HUES6 (cell line): Measurements from ENCODE around the gene TMEM263.
"Not testable (repeated sequence)": the region's sequence is repeated elsewhere in the genome, so short reads cannot be mapped to it uniquely, and the experiment has no call there.

Source experiments
- H3K27ac ChIP-seq: 2 replicates; pipeline ENCODE4 v1.7.0; 2013; ENCODE audit warnings: low read depth, mild to moderate bottlenecking, low read length, inconsistent platforms
- H3K27me3 ChIP-seq: 2 replicates; pipeline ENCODE4 v1.6.1; 2013; ENCODE audit warnings: low read length; ENCODE audit not compliant: control insufficient read depth, insufficient read depth
- H3K36me3 ChIP-seq: 2 replicates; pipeline ENCODE4 v1.6.1; 2013; ENCODE audit warnings: low read length; ENCODE audit not compliant: control insufficient read depth, insufficient read depth
- H3K4me1 ChIP-seq: 2 replicates; pipeline ENCODE4 v1.6.1; 2013; ENCODE audit warnings: low read length; ENCODE audit not compliant: control insufficient read depth, insufficient read depth
- H3K4me3 ChIP-seq: 2 replicates; pipeline ENCODE4 v1.5.1; 2013; ENCODE audit warnings: low read depth, low read length
- H3K9ac ChIP-seq: one replicate; pipeline ENCODE4 v1.6.1; 2013; ENCODE audit warnings: mild to moderate bottlenecking, low read length
- H3K9me3 ChIP-seq: 2 replicates; pipeline ENCODE4 v1.6.1; 2013; ENCODE audit warnings: low read depth, low read length; ENCODE audit not compliant: control insufficient read depth, insufficient read depth

Gene TMEM263

GRCh38 chr12:106986625-106987389 is 31.1 kb downstream of the TMEM263 start, which contains the start of gene MTERF2:
Gene MTERF2, minus strand, starts transcription at chr12:106987146. Its CDS starts 8,432 bp downstream, at chr12:106978714.
- Histone ChIP-seq H3K4me1 (peaks cover 13% of the 10 kb centered on the region), H3K4me3 (peak within 1 kb of the TSS; percentile 91), H3K9ac (peak within 1 kb of the TSS; percentile 87), H3K27me3 (no peaks in the 10 kb centered on the region), H3K36me3 (peaks cover 16% of the 10 kb centered on the region), H3K27ac (no peak within 1 kb of the TSS; the same call in 1 of the 2 replicates), H3K9me3 (no peaks in the 10 kb centered on the region)

DNA sequence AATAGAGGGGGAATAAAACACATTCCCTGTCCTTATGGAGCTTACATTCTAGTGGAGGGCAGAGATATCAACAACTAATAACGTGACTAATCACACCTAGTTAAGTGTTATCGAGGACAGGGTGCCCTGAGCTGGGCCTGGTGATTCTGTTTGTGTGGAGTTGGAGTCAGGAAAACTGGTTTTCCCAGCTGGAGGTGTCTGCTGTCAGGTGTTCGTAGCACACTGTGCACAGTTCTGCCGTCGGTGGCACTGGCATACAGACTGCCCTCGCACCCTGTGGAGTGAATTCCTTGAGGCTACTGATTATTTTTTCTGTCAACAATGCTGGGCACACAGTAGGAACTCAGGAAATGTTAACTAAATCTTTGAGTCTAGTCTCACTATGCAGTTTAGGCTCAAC is 32.1 kb downstream of the TMEM263 start:
- peaks cover 16% of the 10 kb centered on the region for H3K36me3 ChIP-seq
- H3K9me3 ChIP-seq, result no peaks in the 10 kb centered on the region
- H3K9ac ChIP-seq, result no peak overlapping the region
- no peaks in the 10 kb centered on the region for H3K27me3 ChIP-seq
- H3K4me3 ChIP-seq, result peak overlapping the region; percentile 91; the same call in 1 of the 2 replicates
- no peak overlapping the region for H3K27ac ChIP-seq
- H3K4me1 ChIP-seq, result peaks cover 13% of the 10 kb centered on the region

- Histone ChIP-seq H3K36me3 (peaks cover 27% of the 10 kb centered on the region), H3K27ac (no peak overlapping the region), H3K9ac (no peak overlapping the region), H3K4me1 (no peaks in the 10 kb centered on the region), H3K4me3 (no peak overlapping the region), H3K9me3 (no peaks in the 10 kb centered on the region), H3K27me3 (no peaks in the 10 kb centered on the region)
Observed at GRCh38 chr12:106994579-106995220, 39.0 kb downstream of the TMEM263 start.

- not testable (repeated sequence) for H3K27me3 ChIP-seq, H3K4me3 ChIP-seq, H3K27ac ChIP-seq, H3K9me3 ChIP-seq, H3K4me1 ChIP-seq, H3K9ac ChIP-seq
- H3K36me3 ChIP-seq, result peaks cover 28% of the 10 kb centered on the region
Observed at GRCh38 chr12:106996102-106996501, 40.4 kb downstream of the TMEM263 start.

DNA sequence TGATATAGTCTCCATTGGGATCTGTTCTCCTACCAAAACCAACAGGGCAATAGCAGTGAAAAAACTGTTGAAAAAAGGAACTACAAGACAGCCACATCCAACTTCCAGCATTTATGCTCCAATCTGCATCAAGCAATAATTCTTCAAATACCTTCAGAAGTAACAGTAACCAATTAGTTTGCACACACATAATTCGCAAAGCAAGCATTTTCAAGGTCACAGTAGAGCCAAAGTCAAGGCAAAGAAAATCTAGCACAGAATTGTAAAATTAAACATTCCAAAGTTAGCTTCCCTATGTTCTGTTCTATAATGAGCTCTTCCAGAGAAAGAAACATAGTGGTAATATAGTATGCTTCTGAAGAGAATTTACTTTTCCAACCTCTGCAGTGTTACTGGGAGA is 42.2 kb downstream of the TMEM263 start:
- Histone ChIP-seq H3K36me3 (peaks cover 32% of the 10 kb centered on the region), H3K4me3 (no peak overlapping the region), H3K4me1 (no peaks in the 10 kb centered on the region), H3K9ac (no peak overlapping the region), H3K9me3 (no peaks in the 10 kb centered on the region), H3K27ac (no peak overlapping the region), H3K27me3 (no peaks in the 10 kb centered on the region)

DNA sequence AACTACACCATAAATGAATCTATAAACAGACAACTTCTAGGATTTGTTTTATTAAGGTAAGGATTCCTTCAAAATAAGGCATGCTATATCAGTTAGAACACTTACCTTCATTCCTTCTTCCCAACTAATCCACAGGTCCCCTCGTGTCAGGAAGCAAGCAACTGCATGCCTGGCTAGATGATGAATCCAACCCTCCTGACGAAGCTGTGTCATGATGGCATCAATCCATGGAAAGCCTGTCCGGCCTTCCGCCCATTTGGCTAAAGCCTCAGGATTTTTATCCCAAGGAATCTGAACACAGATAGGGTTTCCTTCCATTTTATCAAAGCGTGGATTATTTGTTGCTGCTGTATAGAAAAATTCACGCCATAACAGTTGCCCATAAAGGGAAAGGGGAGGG is 43.7 kb downstream of the TMEM263 start:
- H3K4me1 ChIP-seq, result no peaks in the 10 kb centered on the region
- H3K9ac ChIP-seq, result no peak overlapping the region
- H3K9me3 ChIP-seq, result no peaks in the 10 kb centered on the region
- H3K27ac ChIP-seq, result no peak overlapping the region
- H3K36me3 ChIP-seq, result peaks cover 35% of the 10 kb centered on the region
- no peak overlapping the region for H3K4me3 ChIP-seq
- H3K27me3 ChIP-seq, result no peaks in the 10 kb centered on the region

GRCh38 chr12:107002665-107003064 is 47.0 kb downstream of the TMEM263 start:
- H3K9me3 ChIP-seq, H3K27me3 ChIP-seq, H3K27ac ChIP-seq, H3K4me3 ChIP-seq, H3K9ac ChIP-seq, H3K4me1 ChIP-seq: not testable (repeated sequence)
- H3K36me3 ChIP-seq, result peaks cover 15% of the 10 kb centered on the region

DNA sequence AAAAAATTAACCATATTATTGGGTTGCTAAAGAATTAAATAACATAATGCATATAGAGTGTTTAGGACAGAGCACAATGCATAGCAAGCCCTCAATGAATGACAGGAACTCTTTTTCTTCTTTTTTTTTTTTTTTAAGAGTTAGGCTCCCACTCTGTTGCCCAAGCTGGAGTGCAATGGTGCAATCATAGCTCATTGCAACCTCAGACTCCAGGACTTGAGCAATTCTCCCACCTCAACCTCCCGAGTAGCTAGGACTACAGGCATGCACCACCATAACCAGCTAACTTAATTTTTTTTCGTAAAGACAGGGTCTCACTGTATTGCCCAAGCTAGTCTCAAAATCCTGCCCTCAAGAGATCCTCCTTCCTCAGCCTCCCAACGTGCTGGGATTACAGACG is 51.7 kb downstream of the TMEM263 start:
- H3K9ac ChIP-seq, result no peak overlapping the region
- H3K4me1 ChIP-seq, result no peaks in the 10 kb centered on the region
- peaks cover 7% of the 10 kb centered on the region for H3K36me3 ChIP-seq
- no peaks in the 10 kb centered on the region for H3K9me3 ChIP-seq
- H3K27me3 ChIP-seq, result no peaks in the 10 kb centered on the region
- H3K27ac ChIP-seq, result no peak overlapping the region
- no peak overlapping the region for H3K4me3 ChIP-seq

GRCh38 chr12:107011519-107011918 is 55.8 kb downstream of the TMEM263 start:
- no peaks in the 10 kb centered on the region for H3K4me1 ChIP-seq
- H3K4me3 ChIP-seq, result no peak overlapping the region
- no peaks in the 10 kb centered on the region for H3K36me3 ChIP-seq
- no peak overlapping the region for H3K27ac ChIP-seq
- H3K9ac ChIP-seq, result no peak overlapping the region
- no peaks in the 10 kb centered on the region for H3K27me3 ChIP-seq
- H3K9me3 ChIP-seq, result no peaks in the 10 kb centered on the region

GRCh38 chr12:107012736-107013425 is 57.2 kb downstream of the TMEM263 start:
- H3K4me3 ChIP-seq, result no peak overlapping the region
- H3K27me3 ChIP-seq, result no peaks in the 10 kb centered on the region
- no peak overlapping the region for H3K9ac ChIP-seq
- no peaks in the 10 kb centered on the region for H3K9me3 ChIP-seq
- H3K36me3 ChIP-seq, result no peaks in the 10 kb centered on the region
- H3K4me1 ChIP-seq, result no peaks in the 10 kb centered on the region
- H3K27ac ChIP-seq, result no peak overlapping the region

DNA sequence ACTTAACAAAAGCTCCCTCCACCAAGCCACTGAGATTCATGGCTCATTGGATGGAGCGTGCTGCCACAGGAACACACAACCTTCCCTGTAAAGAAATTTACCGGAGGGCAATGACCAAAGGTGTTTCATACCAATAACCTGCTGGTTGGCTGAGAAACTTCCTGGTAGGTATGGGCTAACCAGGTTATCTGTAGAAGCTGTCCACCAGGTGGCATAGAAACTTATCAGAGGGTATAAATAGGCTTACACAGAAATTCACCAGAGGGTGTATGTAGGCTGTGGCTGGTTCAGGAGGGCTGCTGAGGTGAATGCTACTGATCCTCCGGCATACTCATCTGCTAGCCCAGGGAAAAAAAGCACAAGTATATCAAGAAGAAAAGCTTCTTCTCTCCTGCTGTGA is 58.3 kb downstream of the TMEM263 start:
- H3K4me1 ChIP-seq, result no peaks in the 10 kb centered on the region
- H3K27ac ChIP-seq, result no peak overlapping the region
- no peak overlapping the region for H3K9ac ChIP-seq
- no peak overlapping the region for H3K4me3 ChIP-seq
- no peaks in the 10 kb centered on the region for H3K9me3 ChIP-seq
- H3K27me3 ChIP-seq, result no peaks in the 10 kb centered on the region
- no peaks in the 10 kb centered on the region for H3K36me3 ChIP-seq
